NCI-H2029 (cell line): ENCODE measurements around the gene TPRG1.

Experiments
- DNase-seq: peaks from one replicate; lab custom pipeline; 2025; lab: John Stamatoyannopoulos, UW

Gene TPRG1

GRCh38 chr3:189232790-189233189, 61.0 kb downstream of the TPRG1 start:
- no peak for DNase-seq

GRCh38 chr3:189233225-189233858, 61.6 kb downstream of the TPRG1 start:
- DNase-seq, result no peak

- no peak for DNase-seq
These were observed 63.4 kb downstream of the TPRG1 start for GRCh38 chr3:189235214-189235613.

- no peak for DNase-seq
These were observed 64.6 kb downstream of the TPRG1 start for GRCh38 chr3:189236352-189236751.

GRCh38 chr3:189237526-189237925, 65.8 kb downstream of the TPRG1 start:
- DNase-seq, result no peak

- DNase-seq, result no peak
These were observed 66.3 kb downstream of the TPRG1 start for GRCh38 chr3:189238071-189238470.

- no peak for DNase-seq
These were observed 67.8 kb downstream of the TPRG1 start for GRCh38 chr3:189239616-189240015.

- no peak for DNase-seq
These were observed 78.2 kb downstream of the TPRG1 start for GRCh38 chr3:189249987-189250386.

- DNase-seq, result no peak
These were observed 86.5 kb downstream of the TPRG1 start for GRCh38 chr3:189258261-189258660.

- no peak for DNase-seq
These were observed 89.1 kb downstream of the TPRG1 start for GRCh38 chr3:189260556-189261493.

- no peak for DNase-seq
These were observed 91.0 kb downstream of the TPRG1 start for GRCh38 chr3:189262746-189263145.

GRCh38 chr3:189267981-189268613, 96.3 kb downstream of the TPRG1 start:
- no peak for DNase-seq

- DNase-seq, result no peak
These were observed 97.6 kb downstream of the TPRG1 start for GRCh38 chr3:189269365-189269764.

GRCh38 chr3:189270248-189270832, 98.6 kb downstream of the TPRG1 start:
- peak; percentile 22 for DNase-seq

- DNase-seq, result no peak
These were observed 100.8 kb downstream of the TPRG1 start for GRCh38 chr3:189272500-189273119.

GRCh38 chr3:189273736-189274135, 102.0 kb downstream of the TPRG1 start:
- DNase-seq, result no peak

- DNase-seq, result no peak
These were observed 103.4 kb downstream of the TPRG1 start for GRCh38 chr3:189275182-189275581.

- no peak for DNase-seq
These were observed 104.1 kb downstream of the TPRG1 start for GRCh38 chr3:189275852-189276251.

- no peak for DNase-seq
These were observed 104.9 kb downstream of the TPRG1 start for GRCh38 chr3:189276444-189277219.

- DNase-seq, result no peak
These were observed 105.9 kb downstream of the TPRG1 start for GRCh38 chr3:189277711-189278110.

GRCh38 chr3:189278221-189278620, 106.5 kb downstream of the TPRG1 start:
- no peak for DNase-seq
